Naive thymus-derived CD8-positive, alpha-beta T cell (primary cell): ENCODE results near the gene CSK. TPM values are rescaled to one million over a fixed set of nuclear protein-coding genes. Genes with fewer than 3 reads are reported as not detected.

ENCODE experiments used
- microRNA-seq: library from miRNA; unstranded; fragments of <30 nt; microRNA quantifications from one replicate; pipeline ENCODE4 v1.2.0, GENCODE V29; 2022; ENCODE audit warnings: borderline microRNAs expressed
- polyA plus RNA-seq, 3 donors: library from polyadenylated mRNA; unstranded; fragments of 300-500 nt; fragmentation: Illumina TruSeq; gene quantifications; one replicate each; pipeline ENCODE4 v1.2.3, GENCODE V29; 2021
- total RNA-seq, 8 experiments: library from RNA in 2 of 8; stranded (reverse) in 2 of 8; gene quantifications; one replicate each; pipeline ENCODE4 v1.2.3 and lab custom pipeline; 2021 to 2026

Gene CSK
- total and polyA plus RNA-seq, 5 experiments from 2014 or later = 70.8 to 220 (median 124) TPM

Small RNA genes lying within 50 kb of the gene (microRNA-seq; reads per million reads assigned to microRNA genes)
- not detected for gene MIR4513
- 3.8 reads per million, percentile 7 among the genes with 10 or more reads in this experiment for gene MIR6882

Other genes with a start within 250 kb of the CSK start
- gene ARID3B, start 240.9 kb upstream of the CSK start, total RNA-seq = 10 to 100 TPM; 35.8 to 37.8 TPM
- gene ARID3B, start 240.9 kb upstream of the CSK start, polyA plus RNA-seq = 10 to 100 TPM in 1 of 3 donors, 1 to 10 TPM in 2; 4.0 to 13.2 (median 7.5) TPM
- 100 to 1,000 TPM; 223 to 227 TPM for gene CLK3, start 166.2 kb upstream of the CSK start, total RNA-seq
- gene CLK3, start 166.2 kb upstream of the CSK start, polyA plus RNA-seq = 10 to 100 TPM; 49.0 to 92.8 (median 55.1) TPM
- gene EDC3, start 86.1 kb upstream of the CSK start, total RNA-seq = 10 to 100 TPM; 38.6 to 41.2 TPM
- gene EDC3, start 86.1 kb upstream of the CSK start, polyA plus RNA-seq = 10 to 100 TPM; 29.3 to 35.2 (median 33.9) TPM
- under 1 TPM; 0.18 to 0.27 TPM for gene CYP1A1, start 56.6 kb upstream of the CSK start, total RNA-seq
- not detected for gene CYP1A1, start 56.6 kb upstream of the CSK start, polyA plus RNA-seq
- not detected for gene CYP1A2, start 33.2 kb upstream of the CSK start, total RNA-seq
- not detected for gene CYP1A2, start 33.2 kb upstream of the CSK start, polyA plus RNA-seq
- gene LMAN1L, start 30.8 kb downstream of the CSK start, total RNA-seq = under 1 TPM; 0.57 to 0.80 TPM
- not detected for gene LMAN1L, start 30.8 kb downstream of the CSK start, polyA plus RNA-seq
- gene CPLX3, start 44.5 kb downstream of the CSK start, total RNA-seq = under 1 TPM; 0.39 to 0.44 TPM
- not detected for gene CPLX3, start 44.5 kb downstream of the CSK start, polyA plus RNA-seq
- 10 to 100 TPM; 82.8 to 83.6 TPM for gene ULK3, start 61.1 kb downstream of the CSK start, total RNA-seq
- 10 to 100 TPM; 16.3 to 32.2 (median 16.6) TPM for gene ULK3, start 61.1 kb downstream of the CSK start, polyA plus RNA-seq
- gene SCAMP2, start 91.3 kb downstream of the CSK start, total RNA-seq = 100 to 1,000 TPM; 113 to 117 TPM
- gene SCAMP2, start 91.3 kb downstream of the CSK start, polyA plus RNA-seq = 100 to 1,000 TPM; 109 to 121 (median 119) TPM
- gene MPI, start 108.0 kb downstream of the CSK start, total RNA-seq = 10 to 100 TPM; 74.3 to 77.4 TPM
- 10 to 100 TPM; 80.5 to 85.6 (median 85.3) TPM for gene MPI, start 108.0 kb downstream of the CSK start, polyA plus RNA-seq
- 10 to 100 TPM; 80.2 to 91.5 TPM for gene FAM219B, start 124.8 kb downstream of the CSK start, total RNA-seq
- 10 to 100 TPM; 18.8 to 22.3 (median 20.7) TPM for gene FAM219B, start 124.8 kb downstream of the CSK start, polyA plus RNA-seq
- 10 to 100 TPM; 60.0 to 66.0 TPM for gene COX5A, start 156.0 kb downstream of the CSK start, total RNA-seq
- gene COX5A, start 156.0 kb downstream of the CSK start, polyA plus RNA-seq = 100 to 1,000 TPM; 268 to 362 (median 276) TPM
- 1 to 10 TPM; 3.8 to 4.1 TPM for gene RPP25, start 174.7 kb downstream of the CSK start, total RNA-seq
- gene RPP25, start 174.7 kb downstream of the CSK start, polyA plus RNA-seq = 1 to 10 TPM; 2.8 to 4.3 (median 4.2) TPM
- gene SCAMP5, start 213.5 kb downstream of the CSK start, total RNA-seq = under 1 TPM; 0.23 to 0.36 TPM
- gene SCAMP5, start 213.5 kb downstream of the CSK start, polyA plus RNA-seq = under 1 TPM in 2 of 3 donors, not detected in 1; 0.09 to 0.19 TPM
- 10 to 100 TPM; 13.4 to 15.7 TPM for gene PPCDC, start 241.5 kb downstream of the CSK start, total RNA-seq
- 10 to 100 TPM; 12.0 to 16.7 (median 13.0) TPM for gene PPCDC, start 241.5 kb downstream of the CSK start, polyA plus RNA-seq